Esophagus muscularis mucosa (tissue), 3 donors: ENCODE data around the gene KCNH1.

Experiments used
- CTCF ChIP-seq, 3 experiments: fragments of 200-600 bp in 2 of 3; fragments of 450-650 bp in 1 of 3; sonication (generic) in 2 of 3; IDR thresholded peaks; one replicate each; pipeline ENCODE4 v1.5.1; 2017 to 2019; ENCODE audit warnings: antibody characterized with exemption in 3 of 3, mild to moderate bottlenecking in 2 of 3, moderate library complexity in 1 of 3
- POLR2A ChIP-seq: fragments of 450-650 bp; IDR thresholded peaks from one replicate; pipeline ENCODE4 v1.6.1; 2017; ENCODE audit warnings: antibody characterized with exemption, moderate library complexity, mild to moderate bottlenecking, low read depth
- POLR2AphosphoS5 ChIP-seq, 2 donors: sonication (generic); formaldehyde crosslinking; IDR thresholded peaks; one replicate each; pipeline ENCODE4 v1.6.1; 2017; ENCODE audit warnings: antibody characterized with exemption in 2 of 2

- TF ChIP-seq CTCF (IDR thresholded peaks at IDR 0.05) (no peak), POLR2A (no peak), POLR2AphosphoS5 (IDR thresholded peaks at IDR 0.05) (no peak)
Measured at GRCh38 chr1:210726621-210727020, 407.3 kb downstream of the KCNH1 start.
